Naive thymus-derived CD4-positive, alpha-beta T cell (primary cell): Measurements from ENCODE around the gene PDCD11. TPM values are rescaled to one million over a fixed set of nuclear protein-coding genes. Genes with fewer than 3 reads are reported as not detected.

Experiments used
- ATAC-seq: fragments of 150-1000 bp; cut with Tn5 transposase; 2 replicates; pipeline ENCODE4 v1.10.0; 2021; ENCODE audit warnings: mild to moderate bottlenecking, moderate library complexity
- CTCF ChIA-PET: fragments of 350-600 bp; sonication (Branson Sonifier 250); formaldehyde crosslinking; loops from one replicate; lab custom pipeline; 2021; ENCODE audit warnings: antibody characterized with exemption; lab: Charles Lee
- POLR2A ChIA-PET: fragments of 350-600 bp; sonication (Branson Sonifier 250); formaldehyde crosslinking; loops from one replicate; lab custom pipeline; 2021; ENCODE audit warnings: antibody characterized with exemption, inconsistent platforms; lab: Charles Lee
- DNase-seq, 9 donors: peaks; one replicate each; pipeline versions ENCODE4 v3.0.0 to v3.0.0-alpha.2; 2020 to 2022; ENCODE audit warnings: mixed read lengths in 1 of 9
- H3K27ac ChIP-seq: one replicate; pipeline ENCODE4 v1.7.0; 2013; ENCODE audit warnings: mild to moderate bottlenecking, low read depth, low read length, moderate library complexity
- H3K27me3 ChIP-seq, 2 donors: one replicate each; pipeline ENCODE4 v1.7.0; 2013; ENCODE audit warnings: low read length in 2 of 2, mild to moderate bottlenecking in 2 of 2, moderate library complexity in 2 of 2; ENCODE audit not compliant: control insufficient read depth in 2 of 2, insufficient read depth in 2 of 2
- H3K36me3 ChIP-seq, 3 experiments: 1 replicate in 2 of 3; 2 replicates in 1 of 3; pipeline ENCODE4 v1.7.0; 2013; ENCODE audit warnings: low read length in 3 of 3, mild to moderate bottlenecking in 3 of 3, moderate library complexity in 1 of 3; ENCODE audit not compliant: insufficient read depth in 3 of 3, control insufficient read depth in 2 of 3
- H3K4me1 ChIP-seq, 2 donors: one replicate each; pipeline ENCODE4 v1.7.0; 2013; ENCODE audit warnings: low read length in 2 of 2, mild to moderate bottlenecking in 2 of 2, moderate library complexity in 1 of 2; ENCODE audit not compliant: control insufficient read depth in 2 of 2, insufficient read depth in 2 of 2
- H3K4me3 ChIP-seq: 2 replicates; pipeline ENCODE4 v1.7.0; 2013; ENCODE audit warnings: mild to moderate bottlenecking, low read length
- H3K9me3 ChIP-seq, 3 experiments: 1 replicate in 2 of 3; 2 replicates in 1 of 3; pipeline ENCODE4 v1.7.0; 2013; ENCODE audit warnings: low read length in 3 of 3; ENCODE audit not compliant: control insufficient read depth in 2 of 3
- H3K27ac Mint-ChIP-seq, 9 donors: one replicate each; pipeline ENCODE4 v1.8.0; 2020 to 2022; ENCODE audit warnings: mixed read lengths in 9 of 9, mild to moderate bottlenecking in 8 of 9, moderate library complexity in 5 of 9, inconsistent platforms in 2 of 9
- H3K27me3 Mint-ChIP-seq, 5 donors: one replicate each; pipeline ENCODE4 v1.8.0; 2021 to 2022; ENCODE audit warnings: mixed read lengths in 5 of 5, mild to moderate bottlenecking in 1 of 5
- H3K36me3 Mint-ChIP-seq, 5 donors: one replicate each; pipeline ENCODE4 v1.8.0; 2020 to 2022; ENCODE audit warnings: mixed read lengths in 5 of 5, mild to moderate bottlenecking in 3 of 5, inconsistent platforms in 1 of 5
- H3K4me1 Mint-ChIP-seq, 7 donors: one replicate each; pipeline ENCODE4 v1.8.0; 2020 to 2022; ENCODE audit warnings: mixed read lengths in 7 of 7, mild to moderate bottlenecking in 3 of 7, inconsistent platforms in 1 of 7
- H3K4me3 Mint-ChIP-seq, 10 donors: one replicate each; pipeline ENCODE4 v1.8.0; 2020 to 2022; ENCODE audit warnings: mild to moderate bottlenecking in 10 of 10, mixed read lengths in 10 of 10, moderate library complexity in 6 of 10, inconsistent platforms in 2 of 10
- H3K9me3 Mint-ChIP-seq, 11 donors: one replicate each; pipeline ENCODE4 v1.8.0; 2020 to 2022; ENCODE audit warnings: mixed read lengths in 11 of 11, mild to moderate bottlenecking in 4 of 11, inconsistent platforms in 1 of 11, moderate library complexity in 1 of 11
- intact Hi-C, 2 donors: fragments of 100-400 bp; cut with micrococcal nuclease; formaldehyde crosslinking; loops; one replicate each; pipeline ENCODE4 v1.15.1; 2023
- polyA plus RNA-seq, 2 donors: library from polyadenylated mRNA; unstranded; fragments of 300-500 nt; fragmentation: Illumina TruSeq; gene quantifications; one replicate each; pipeline ENCODE4 v1.2.3, GENCODE V29; 2021
- total RNA-seq, 6 experiments: library from RNA in 5 of 6; stranded (reverse) in 5 of 6; gene quantifications; 1 replicate in 5 of 6; 2 replicates in 1 of 6; pipeline ENCODE4 v1.2.3 and lab custom pipeline; 2021 to 2026

PDCD11 gene
- total and polyA plus RNA-seq, 7 experiments from 2014 or later, result 7.5 to 56.3 (median 31.9) TPM

GRCh38 chr10:103455235-103455634, 58.8 kb downstream of the PDCD11 start:
- intact Hi-C loops, result no loop called here
- H3K9me3 ChIP-seq, result no peaks in the 10 kb centered on the region
- H3K36me3 ChIP-seq, result no peaks in the 10 kb centered on the region
- Mint-ChIP-seq H3K4me3 (no peak overlapping the region), H3K36me3 (peaks cover 0 to 11% (median 0%) of the 10 kb centered on the region in 5 donors), H3K27ac (no peak overlapping the region), H3K9me3 (peaks cover 0 to 1% (median 0%) of the 10 kb centered on the region in 11 donors), H3K27me3 (no peaks in the 10 kb centered on the region), H3K4me1 (peaks cover 9 to 46% (median 25%) of the 10 kb centered on the region in 7 donors)
- H3K27me3 ChIP-seq, result no peaks in the 10 kb centered on the region
- peaks cover 13 to 24% of the 10 kb centered on the region in 2 donors for H3K4me1 ChIP-seq
- ATAC-seq (no peak), DNase-seq (no peak)
- H3K4me3 ChIP-seq, result no peak overlapping the region
- ChIA-PET POLR2A (interaction anchor here (0.6 kb wide), 2 partner anchors 29 to 98 kb away, joined by 3 to 5 read pairs; no protein-coding TSS in a partner anchor), CTCF (no interaction called here)
- no peak overlapping the region for H3K27ac ChIP-seq

GRCh38 chr10:103456074-103456660, 59.7 kb downstream of the PDCD11 start:
- H3K27ac ChIP-seq, result no peak overlapping the region
- intact Hi-C loops, result no loop called here
- ATAC-seq (no peak), DNase-seq (no peak)
- H3K27me3 Mint-ChIP-seq, result peaks cover 0 to under 1% (median 0%) of the 10 kb centered on the region in 5 donors
- H3K36me3 Mint-ChIP-seq, result peaks cover 0 to 3% (median 0%) of the 10 kb centered on the region in 5 donors
- no peaks in the 10 kb centered on the region for H3K36me3 ChIP-seq
- ChIA-PET CTCF (no interaction called here), POLR2A (interaction anchor here (0.6 kb wide), 1 partner anchor 99 kb away, joined by 5 read pairs; no protein-coding TSS in a partner anchor)
- peaks cover 0 to 38% (median 16%) of the 10 kb centered on the region in 7 donors for H3K4me1 Mint-ChIP-seq
- no peaks in the 10 kb centered on the region for H3K9me3 ChIP-seq
- peaks cover 4 to 18% of the 10 kb centered on the region in 2 donors for H3K4me1 ChIP-seq
- H3K4me3 ChIP-seq, result no peak overlapping the region
- no peak overlapping the region for H3K4me3 Mint-ChIP-seq
- peak overlapping the region in 1 of 9 donors; percentile 18 for H3K27ac Mint-ChIP-seq
- no peaks in the 10 kb centered on the region for H3K27me3 ChIP-seq
- peaks cover 0 to 1% (median 0%) of the 10 kb centered on the region in 11 donors for H3K9me3 Mint-ChIP-seq

- H3K9me3 ChIP-seq, result no peaks in the 10 kb centered on the region
- peaks cover 0 to 35% (median 12%) of the 10 kb centered on the region in 7 donors for H3K4me1 Mint-ChIP-seq
- peak overlapping the region in 3 of 9 donors; percentile 54 to 67 (median 59) for H3K27ac Mint-ChIP-seq
- DNase-seq (no peak), ATAC-seq (no peak)
- H3K4me3 ChIP-seq, result no peak overlapping the region
- POLR2A ChIA-PET, result no interaction called here
- CTCF ChIA-PET, result no interaction called here
- H3K36me3 Mint-ChIP-seq, result no peaks in the 10 kb centered on the region
- no peaks in the 10 kb centered on the region for H3K36me3 ChIP-seq
- H3K4me3 Mint-ChIP-seq, result no peak overlapping the region
- H3K9me3 Mint-ChIP-seq, result peaks cover 0 to 1% (median 0%) of the 10 kb centered on the region in 11 donors
- H3K27me3 Mint-ChIP-seq, result peaks cover 0 to 2% (median 0%) of the 10 kb centered on the region in 5 donors
- intact Hi-C loops, result no loop called here
- no peak overlapping the region for H3K27ac ChIP-seq
- peaks cover 0 to 18% of the 10 kb centered on the region in 2 donors for H3K4me1 ChIP-seq
- no peaks in the 10 kb centered on the region for H3K27me3 ChIP-seq
These were observed 60.8 kb downstream of the PDCD11 start for GRCh38 chr10:103457176-103457712.

- H3K27me3 Mint-ChIP-seq, result peaks cover 0 to 5% (median 0%) of the 10 kb centered on the region in 5 donors
- intact Hi-C loops, result no loop called here
- no peaks in the 10 kb centered on the region for H3K36me3 Mint-ChIP-seq
These were observed 61.6 kb downstream of the PDCD11 start for GRCh38 chr10:103457896-103458583.

GRCh38 chr10:103458720-103459119, 62.3 kb downstream of the PDCD11 start, which contains the start of gene CALHM1:
Gene CALHM1, minus strand, starts transcription at chr10:103458900. Its CDS starts 149 bp downstream, at chr10:103458751.
- peaks cover 0 to 12% (median 0%) of the 10 kb centered on the region in 5 donors for H3K27me3 Mint-ChIP-seq

More at GRCh38 chr10:103457896-103458583, 61.6 kb downstream of the PDCD11 start:
- ATAC-seq (no peak), DNase-seq (no peak)
- H3K36me3 ChIP-seq, result no peaks in the 10 kb centered on the region
- peaks cover 0 to 13% of the 10 kb centered on the region in 2 donors for H3K4me1 ChIP-seq
- ChIA-PET CTCF (no interaction called here), POLR2A (no interaction called here)
- H3K4me1 Mint-ChIP-seq, result peaks cover 0 to 29% (median 9%) of the 10 kb centered on the region in 7 donors
- H3K9me3 ChIP-seq, result no peaks in the 10 kb centered on the region
- H3K27ac ChIP-seq, result no peak overlapping the region
- H3K27me3 ChIP-seq, result no peaks in the 10 kb centered on the region
- H3K9me3 Mint-ChIP-seq, result peaks cover 0 to 1% (median 0%) of the 10 kb centered on the region in 11 donors
- H3K4me3 ChIP-seq, result no peak overlapping the region
- no peak overlapping the region for H3K4me3 Mint-ChIP-seq
- no peak overlapping the region for H3K27ac Mint-ChIP-seq

GRCh38 chr10:103459615-103460014, 63.2 kb downstream of the PDCD11 start:
- Mint-ChIP-seq H3K36me3 (no peaks in the 10 kb centered on the region), H3K27me3 (peaks cover 0 to 13% (median 0%) of the 10 kb centered on the region in 5 donors), H3K4me3 (peak overlapping the region in 1 of 10 donors; percentile 59), H3K9me3 (peaks cover 0 to 1% (median 0%) of the 10 kb centered on the region in 11 donors), H3K27ac (no peak overlapping the region), H3K4me1 (peaks cover 0 to 20% (median 0%) of the 10 kb centered on the region in 7 donors)
- DNase-seq, result no peak
- ChIA-PET CTCF (no interaction called here), POLR2A (interaction anchor here (0.6 to 1.4 kb wide), 2 partner anchors 8 to 9 kb away, joined by 3 to 5 read pairs; no protein-coding TSS in a partner anchor)
- no peak overlapping the region for H3K4me3 ChIP-seq
- no peaks in the 10 kb centered on the region for H3K36me3 ChIP-seq
- intact Hi-C loops, result no loop called here
- peaks cover 0 to 7% of the 10 kb centered on the region in 2 donors for H3K4me1 ChIP-seq
- no peaks in the 10 kb centered on the region for H3K27me3 ChIP-seq
- no peak overlapping the region for H3K27ac ChIP-seq
- ATAC-seq, result no peak
- no peaks in the 10 kb centered on the region for H3K9me3 ChIP-seq

More at GRCh38 chr10:103458720-103459119, 62.3 kb downstream of the PDCD11 start, which contains the start of gene CALHM1:
- Histone ChIP-seq H3K27ac (no peak within 1 kb of the TSS), H3K4me1 (peaks cover 0 to 11% of the 10 kb centered on the region in 2 donors), H3K9me3 (no peaks in the 10 kb centered on the region), H3K27me3 (no peaks in the 10 kb centered on the region), H3K4me3 (no peak within 1 kb of the TSS), H3K36me3 (no peaks in the 10 kb centered on the region)
- H3K9me3 Mint-ChIP-seq, result peaks cover 0 to 1% (median 0%) of the 10 kb centered on the region in 11 donors
- peak within 1 kb of the TSS in 1 of 9 donors; percentile 29 for H3K27ac Mint-ChIP-seq
- CTCF ChIA-PET, result no interaction called here
- no peak for DNase-seq
- intact Hi-C loops, result no loop called here
- POLR2A ChIA-PET, result no interaction called here
- H3K4me3 Mint-ChIP-seq, result peak within 1 kb of the TSS in 1 of 10 donors; percentile 52
- H3K4me1 Mint-ChIP-seq, result peaks cover 0 to 23% (median 2%) of the 10 kb centered on the region in 7 donors
- ATAC-seq, result peak; percentile 57
- no peaks in the 10 kb centered on the region for H3K36me3 Mint-ChIP-seq
